ENCODE measurements around the gene DERA.
"Not testable (repeated sequence)": the region's sequence is repeated elsewhere in the genome, so short reads cannot be mapped to it uniquely, and the experiment has no call there.

DNA sequence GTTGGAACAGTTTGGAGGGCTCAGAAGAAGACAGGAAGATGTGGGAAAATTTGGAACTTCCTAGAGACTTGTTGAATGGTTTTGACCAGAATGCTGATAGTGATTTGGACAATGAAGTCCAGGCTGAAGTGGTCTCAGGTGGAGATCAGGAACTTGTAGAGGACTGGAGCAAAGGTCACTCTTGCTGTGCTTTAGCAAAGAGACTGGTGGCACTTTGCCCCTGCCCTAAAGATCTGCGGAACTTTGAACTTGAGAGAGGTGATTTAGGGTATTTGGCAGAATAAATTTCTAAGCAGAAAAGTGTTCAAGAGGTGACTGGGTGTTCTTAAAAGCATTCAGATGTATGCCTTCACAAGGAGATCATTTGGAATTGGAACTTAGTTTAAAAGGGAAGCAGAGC lies 102.6 kb downstream of the DERA start:
- not testable (repeated sequence) for TF ChIP-seq ZBTB1 (tag by site-specific recombination; IDR thresholded peaks at IDR 0.05); ZNF214 (tag by site-specific recombination; IDR thresholded peaks at IDR 0.05; ENCODE audit: borderline replicate concordance)
- TF ChIP-seq, protein P1, sequence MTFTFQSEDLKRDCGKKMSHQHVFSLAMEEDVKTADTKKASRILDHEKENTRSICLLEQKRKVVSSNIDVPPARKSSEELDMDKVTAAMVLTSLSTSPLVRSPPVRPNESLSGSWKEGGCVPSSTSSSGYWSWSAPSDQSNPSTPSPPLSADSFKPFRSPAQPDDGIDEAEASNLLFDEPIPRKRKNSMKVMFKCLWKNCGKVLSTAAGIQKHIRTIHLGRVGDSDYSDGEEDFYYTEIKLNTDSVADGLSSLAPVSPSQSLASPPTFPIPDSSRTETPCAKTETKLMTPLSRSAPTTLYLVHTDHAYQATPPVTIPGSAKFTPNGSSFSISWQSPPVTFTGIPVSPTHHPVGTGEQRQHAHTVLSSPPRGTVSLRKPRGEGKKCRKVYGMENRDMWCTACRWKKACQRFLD (tag by site-specific recombination; IDR thresholded peaks at IDR 0.05), result not testable (repeated sequence)
- TF ChIP-seq, protein P2, sequence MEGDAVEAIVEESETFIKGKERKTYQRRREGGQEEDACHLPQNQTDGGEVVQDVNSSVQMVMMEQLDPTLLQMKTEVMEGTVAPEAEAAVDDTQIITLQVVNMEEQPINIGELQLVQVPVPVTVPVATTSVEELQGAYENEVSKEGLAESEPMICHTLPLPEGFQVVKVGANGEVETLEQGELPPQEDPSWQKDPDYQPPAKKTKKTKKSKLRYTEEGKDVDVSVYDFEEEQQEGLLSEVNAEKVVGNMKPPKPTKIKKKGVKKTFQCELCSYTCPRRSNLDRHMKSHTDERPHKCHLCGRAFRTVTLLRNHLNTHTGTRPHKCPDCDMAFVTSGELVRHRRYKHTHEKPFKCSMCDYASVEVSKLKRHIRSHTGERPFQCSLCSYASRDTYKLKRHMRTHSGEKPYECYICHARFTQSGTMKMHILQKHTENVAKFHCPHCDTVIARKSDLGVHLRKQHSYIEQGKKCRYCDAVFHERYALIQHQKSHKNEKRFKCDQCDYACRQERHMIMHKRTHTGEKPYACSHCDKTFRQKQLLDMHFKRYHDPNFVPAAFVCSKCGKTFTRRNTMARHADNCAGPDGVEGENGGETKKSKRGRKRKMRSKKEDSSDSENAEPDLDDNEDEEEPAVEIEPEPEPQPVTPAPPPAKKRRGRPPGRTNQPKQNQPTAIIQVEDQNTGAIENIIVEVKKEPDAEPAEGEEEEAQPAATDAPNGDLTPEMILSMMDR (tag by site-specific recombination; IDR thresholded peaks at IDR 0.05), result not testable (repeated sequence)
- TF ChIP-seq, protein P3, sequence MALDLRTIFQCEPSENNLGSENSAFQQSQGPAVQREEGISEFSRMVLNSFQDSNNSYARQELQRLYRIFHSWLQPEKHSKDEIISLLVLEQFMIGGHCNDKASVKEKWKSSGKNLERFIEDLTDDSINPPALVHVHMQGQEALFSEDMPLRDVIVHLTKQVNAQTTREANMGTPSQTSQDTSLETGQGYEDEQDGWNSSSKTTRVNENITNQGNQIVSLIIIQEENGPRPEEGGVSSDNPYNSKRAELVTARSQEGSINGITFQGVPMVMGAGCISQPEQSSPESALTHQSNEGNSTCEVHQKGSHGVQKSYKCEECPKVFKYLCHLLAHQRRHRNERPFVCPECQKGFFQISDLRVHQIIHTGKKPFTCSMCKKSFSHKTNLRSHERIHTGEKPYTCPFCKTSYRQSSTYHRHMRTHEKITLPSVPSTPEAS (tag by site-specific recombination; IDR thresholded peaks at IDR 0.05), result not testable (repeated sequence)
- TF ChIP-seq, protein P4, sequence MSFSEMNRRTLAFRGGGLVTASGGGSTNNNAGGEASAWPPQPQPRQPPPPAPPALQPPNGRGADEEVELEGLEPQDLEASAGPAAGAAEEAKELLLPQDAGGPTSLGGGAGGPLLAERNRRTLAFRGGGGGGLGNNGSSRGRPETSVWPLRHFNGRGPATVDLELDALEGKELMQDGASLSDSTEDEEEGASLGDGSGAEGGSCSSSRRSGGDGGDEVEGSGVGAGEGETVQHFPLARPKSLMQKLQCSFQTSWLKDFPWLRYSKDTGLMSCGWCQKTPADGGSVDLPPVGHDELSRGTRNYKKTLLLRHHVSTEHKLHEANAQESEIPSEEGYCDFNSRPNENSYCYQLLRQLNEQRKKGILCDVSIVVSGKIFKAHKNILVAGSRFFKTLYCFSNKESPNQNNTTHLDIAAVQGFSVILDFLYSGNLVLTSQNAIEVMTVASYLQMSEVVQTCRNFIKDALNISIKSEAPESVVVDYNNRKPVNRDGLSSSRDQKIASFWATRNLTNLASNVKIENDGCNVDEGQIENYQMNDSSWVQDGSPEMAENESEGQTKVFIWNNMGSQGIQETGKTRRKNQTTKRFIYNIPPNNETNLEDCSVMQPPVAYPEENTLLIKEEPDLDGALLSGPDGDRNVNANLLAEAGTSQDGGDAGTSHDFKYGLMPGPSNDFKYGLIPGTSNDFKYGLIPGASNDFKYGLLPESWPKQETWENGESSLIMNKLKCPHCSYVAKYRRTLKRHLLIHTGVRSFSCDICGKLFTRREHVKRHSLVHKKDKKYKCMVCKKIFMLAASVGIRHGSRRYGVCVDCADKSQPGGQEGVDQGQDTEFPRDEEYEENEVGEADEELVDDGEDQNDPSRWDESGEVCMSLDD (tag by site-specific recombination; IDR thresholded peaks at IDR 0.05), result not testable (repeated sequence)

Measured in HEK293 (cell line).